Measurements from ENCODE around the gene HIBCH.
"Not testable (repeated sequence)": the region's sequence is repeated elsewhere in the genome, so short reads cannot be mapped to it uniquely, and the experiment has no call there.

HIBCH gene

DNA sequence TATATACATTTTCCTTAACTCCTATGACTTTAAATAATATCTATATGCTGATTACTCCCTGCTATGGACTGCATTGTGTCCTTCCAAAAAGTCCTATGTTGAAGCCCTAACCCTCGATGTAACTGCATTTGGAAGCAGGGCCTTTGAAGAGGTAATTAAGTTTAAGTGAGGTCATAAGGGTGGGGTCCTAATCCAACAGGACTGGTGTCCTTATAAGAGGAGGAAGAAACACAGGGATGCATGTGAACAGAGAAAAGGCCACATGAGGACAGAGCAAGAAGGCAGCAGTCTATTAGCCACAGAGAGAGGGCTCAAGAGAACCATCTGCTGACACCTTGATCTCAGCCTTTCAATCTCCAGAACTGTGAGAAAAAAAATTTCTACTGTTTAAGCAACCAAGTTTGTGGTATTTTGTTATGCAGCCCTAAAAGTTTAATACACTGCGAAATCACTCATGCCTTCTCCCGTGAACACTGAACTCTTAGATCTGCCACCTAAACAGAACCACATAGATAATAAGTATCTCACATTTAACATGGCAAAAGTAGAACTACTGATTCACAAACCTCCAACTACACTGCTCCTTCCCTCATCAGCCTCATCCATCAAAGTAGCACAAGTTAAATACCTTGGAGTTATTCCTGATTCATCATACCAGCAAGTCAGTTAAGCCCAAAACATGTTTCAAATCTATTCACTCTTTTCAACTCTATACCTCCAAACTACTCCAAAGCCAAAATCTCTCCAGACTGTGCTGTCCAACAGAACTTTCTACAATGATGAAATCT is 65.4 kb downstream of the HIBCH start:
- peak; percentile 5 for DNase-seq (ENCODE audit: low read depth)
- TF ChIP-seq, protein P1, sequence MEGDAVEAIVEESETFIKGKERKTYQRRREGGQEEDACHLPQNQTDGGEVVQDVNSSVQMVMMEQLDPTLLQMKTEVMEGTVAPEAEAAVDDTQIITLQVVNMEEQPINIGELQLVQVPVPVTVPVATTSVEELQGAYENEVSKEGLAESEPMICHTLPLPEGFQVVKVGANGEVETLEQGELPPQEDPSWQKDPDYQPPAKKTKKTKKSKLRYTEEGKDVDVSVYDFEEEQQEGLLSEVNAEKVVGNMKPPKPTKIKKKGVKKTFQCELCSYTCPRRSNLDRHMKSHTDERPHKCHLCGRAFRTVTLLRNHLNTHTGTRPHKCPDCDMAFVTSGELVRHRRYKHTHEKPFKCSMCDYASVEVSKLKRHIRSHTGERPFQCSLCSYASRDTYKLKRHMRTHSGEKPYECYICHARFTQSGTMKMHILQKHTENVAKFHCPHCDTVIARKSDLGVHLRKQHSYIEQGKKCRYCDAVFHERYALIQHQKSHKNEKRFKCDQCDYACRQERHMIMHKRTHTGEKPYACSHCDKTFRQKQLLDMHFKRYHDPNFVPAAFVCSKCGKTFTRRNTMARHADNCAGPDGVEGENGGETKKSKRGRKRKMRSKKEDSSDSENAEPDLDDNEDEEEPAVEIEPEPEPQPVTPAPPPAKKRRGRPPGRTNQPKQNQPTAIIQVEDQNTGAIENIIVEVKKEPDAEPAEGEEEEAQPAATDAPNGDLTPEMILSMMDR (IDR thresholded peaks at IDR 0.05; ENCODE audit: insufficient read depth, low read depth, low read length, missing control alignments) = no peak
- no peak overlapping the region for H3K4me3 ChIP-seq (ENCODE audit: low read length)

DNA sequence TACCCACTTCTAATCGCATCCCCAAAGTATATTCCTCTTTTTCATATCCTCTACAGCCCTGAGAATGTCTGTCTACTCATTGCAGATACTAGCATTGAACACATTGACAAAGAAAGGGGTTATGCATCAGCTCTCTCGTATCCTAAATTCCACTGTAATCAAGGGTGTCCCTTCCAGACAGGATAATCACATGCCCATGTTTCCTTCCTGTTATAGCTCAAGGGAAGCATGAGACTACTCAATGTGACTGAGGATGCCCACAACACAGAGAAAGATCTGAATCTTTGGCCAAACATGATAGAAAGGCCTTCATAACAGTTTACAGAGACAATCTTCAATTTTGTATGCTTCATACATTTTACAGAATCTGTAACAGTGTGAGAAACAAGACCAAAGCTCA is 69.2 kb downstream of the HIBCH start:
- no peak overlapping the region for H3K4me3 ChIP-seq (ENCODE audit: low read length)
- TF ChIP-seq, protein P1 (IDR thresholded peaks at IDR 0.05; ENCODE audit: insufficient read depth, low read depth, low read length, missing control alignments) = no peak
- DNase-seq (ENCODE audit: low read depth) = no peak

DNA sequence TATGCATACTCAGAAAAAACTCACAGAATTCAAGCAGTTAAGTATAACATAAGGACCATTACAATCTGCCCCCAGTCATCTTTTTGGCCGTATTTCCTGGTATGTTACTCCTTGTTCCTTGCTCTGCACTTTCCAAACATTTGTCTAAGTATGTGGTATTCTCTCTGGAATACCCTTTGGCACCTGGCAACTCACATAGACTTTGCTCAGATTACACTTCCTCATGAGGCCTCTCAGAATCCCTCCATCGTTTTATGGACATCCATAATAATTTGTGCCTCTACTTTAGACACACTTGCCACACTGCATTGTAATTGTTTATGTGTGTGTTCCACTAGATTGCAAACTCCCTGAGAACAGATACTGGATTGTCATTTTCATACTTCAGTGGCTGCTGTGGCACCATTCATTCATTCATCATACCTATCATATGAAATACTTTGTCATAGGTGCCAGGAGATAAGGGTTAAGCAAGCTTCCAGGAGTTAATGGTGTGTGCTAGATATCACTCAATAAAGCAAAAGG is 84.0 kb downstream of the HIBCH start:
- DNase-seq (ENCODE audit: low read depth) = no peak
- H3K4me3 ChIP-seq (ENCODE audit: low read length) = no peak overlapping the region
- TF ChIP-seq, protein P1 (IDR thresholded peaks at IDR 0.05; ENCODE audit: insufficient read depth, low read depth, low read length, missing control alignments) = no peak

DNA sequence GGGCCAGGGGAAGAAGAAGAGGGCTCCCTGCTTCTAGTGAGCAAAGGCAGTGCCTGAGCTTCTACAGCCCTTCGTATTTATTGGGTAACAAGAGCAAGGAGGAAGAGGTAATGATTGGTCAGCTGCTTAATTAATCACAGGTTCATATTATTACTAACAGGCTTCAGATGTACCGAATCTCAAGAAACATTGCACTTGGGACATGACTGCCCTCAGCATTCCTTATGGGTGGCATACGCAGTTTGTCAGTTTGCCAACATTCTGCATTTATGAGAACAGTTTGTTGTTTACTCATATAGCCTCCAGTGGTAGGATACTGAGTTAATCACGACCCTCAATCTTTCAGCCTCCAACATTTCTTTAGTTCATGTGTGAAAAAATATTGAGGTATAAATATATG is 84.5 kb downstream of the HIBCH start:
- peak; percentile 57 for DNase-seq (ENCODE audit: low read depth)
- H3K4me3 ChIP-seq (ENCODE audit: low read length) = no peak overlapping the region
- TF ChIP-seq, protein P1 (IDR thresholded peaks at IDR 0.05; ENCODE audit: insufficient read depth, low read depth, low read length, missing control alignments) = no peak

DNA sequence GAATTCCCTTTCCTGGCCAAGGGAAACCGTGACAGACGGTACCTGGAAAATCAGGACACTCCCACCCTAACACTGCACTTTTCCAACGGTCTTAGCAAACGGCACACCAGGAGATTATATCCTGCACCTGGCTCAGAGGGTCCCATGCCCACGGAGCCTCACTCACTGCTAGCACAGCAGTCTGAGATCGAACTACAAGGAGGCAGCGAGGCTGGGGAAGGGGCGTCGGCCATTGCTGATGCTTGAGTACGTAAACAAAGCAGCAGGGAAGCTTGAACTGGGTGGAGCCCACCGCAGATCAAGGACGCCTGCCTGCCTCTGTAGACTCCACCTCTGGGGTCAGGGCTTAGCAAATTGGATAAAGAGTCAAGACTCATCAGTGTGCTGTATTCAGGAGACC is 95.6 kb downstream of the HIBCH start:
- not testable (repeated sequence) for DNase-seq (ENCODE audit: low read depth); H3K4me3 ChIP-seq (ENCODE audit: low read length)

DNA sequence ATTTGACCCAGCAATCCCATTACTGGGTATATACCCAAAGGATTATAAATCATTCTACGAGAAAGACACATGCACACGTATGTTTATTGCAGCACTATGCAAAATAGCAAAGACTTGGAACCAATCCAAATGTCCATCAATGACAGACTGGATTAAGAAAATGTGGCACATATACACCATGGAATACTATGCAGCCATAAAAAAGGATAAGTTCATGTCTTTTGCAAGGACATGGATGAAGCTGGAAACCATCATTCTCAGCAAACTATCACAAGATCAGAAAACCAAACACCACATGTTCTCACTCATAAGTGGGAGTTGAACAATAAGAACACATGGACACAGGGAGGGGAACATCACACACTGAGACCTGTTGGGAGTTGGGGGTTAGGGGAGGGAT is 96.9 kb downstream of the HIBCH start:
- not testable (repeated sequence) for H3K4me3 ChIP-seq (ENCODE audit: low read length); DNase-seq (ENCODE audit: low read depth)

DNA sequence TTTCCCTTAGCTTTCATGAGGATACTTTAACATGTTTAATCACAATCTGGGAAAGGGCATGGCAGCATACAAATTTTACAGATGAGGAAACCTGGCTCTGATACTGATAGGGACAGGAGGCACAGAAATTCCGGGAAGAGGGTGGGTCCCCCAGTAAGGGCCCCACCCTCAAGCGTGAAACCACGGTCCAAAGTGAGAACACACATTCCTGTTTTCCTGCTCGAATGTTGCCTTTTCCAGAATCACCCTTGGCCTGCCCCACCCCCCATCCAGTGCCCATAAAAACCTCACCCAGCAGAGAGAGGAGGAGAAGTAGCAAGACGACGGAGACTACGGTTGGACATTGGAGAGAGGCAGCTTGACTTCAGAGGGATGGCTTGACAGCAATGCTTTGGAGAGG is 98.2 kb downstream of the HIBCH start:
- TF ChIP-seq, protein P1 (IDR thresholded peaks at IDR 0.05; ENCODE audit: insufficient read depth, low read depth, low read length, missing control alignments) = no peak
- no peak overlapping the region for H3K4me3 ChIP-seq (ENCODE audit: low read length)
- no peak for DNase-seq (ENCODE audit: low read depth)

DNA sequence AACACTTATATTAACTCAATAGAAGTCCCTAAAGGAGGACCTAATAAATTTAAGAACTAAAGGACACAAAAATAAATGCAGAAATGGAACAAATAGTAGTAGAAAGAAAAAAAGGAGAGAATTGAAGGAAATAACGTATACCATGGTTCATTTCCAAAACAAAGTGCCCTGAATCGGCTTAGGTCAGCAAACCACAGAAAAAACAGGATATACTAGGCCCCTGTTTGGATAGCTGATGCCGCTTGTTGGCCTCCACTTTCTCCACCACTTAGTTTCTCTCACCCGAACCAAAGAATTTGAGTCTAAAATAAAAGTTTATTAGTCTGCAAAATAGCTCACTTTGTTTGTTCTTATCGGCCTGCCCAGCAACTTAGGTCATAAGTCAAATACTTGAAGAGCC is 100.4 kb downstream of the HIBCH start:
- no peak for DNase-seq (ENCODE audit: low read depth)
- H3K4me3 ChIP-seq (ENCODE audit: low read length) = no peak overlapping the region
- TF ChIP-seq, protein P1 (IDR thresholded peaks at IDR 0.05; ENCODE audit: insufficient read depth, low read depth, low read length, missing control alignments) = no peak

Data from epithelial cell of esophagus (primary cell).